Liver (tissue), 3 donors: ENCODE results near the gene AMER2.

Experiments
- CTCF ChIP-seq: fragments of 150-350 bp; IDR thresholded peaks from 2 replicates; pipeline ENCODE4 v1.5.1; 2017; ENCODE audit warnings: improper control_type of control experiment, low read depth, low read length; ENCODE audit not compliant: missing input control
- EGR1 ChIP-seq, 2 donors: IDR thresholded peaks; 2 replicates each; pipeline ENCODE4 v1.6.1; 2016 to 2018; ENCODE audit warnings: antibody characterized with exemption in 2 of 2, low read depth in 2 of 2
- FOXA1 ChIP-seq: IDR thresholded peaks from 2 replicates; pipeline ENCODE4 v1.6.1; 2016; ENCODE audit warnings: antibody characterized with exemption
- GABPA ChIP-seq, 2 donors: IDR thresholded peaks in 1 of 2; conservative IDR thresholded peaks in 1 of 2; 2 replicates each; pipeline ENCODE4 v1.6.1; 2016; ENCODE audit warnings: antibody characterized with exemption in 2 of 2, mild to moderate bottlenecking in 1 of 2, moderate library complexity in 1 of 2
- HNF4A ChIP-seq, 2 donors: conservative IDR thresholded peaks; 2 replicates each; pipeline ENCODE4 v1.6.1; 2016; ENCODE audit warnings: antibody characterized with exemption in 2 of 2, mild to moderate bottlenecking in 2 of 2
- JUND ChIP-seq, 2 donors: IDR thresholded peaks; 2 replicates each; pipeline ENCODE4 v1.6.1; 2016; ENCODE audit warnings: antibody characterized with exemption in 2 of 2
- MAX ChIP-seq: IDR thresholded peaks from 2 replicates; pipeline ENCODE4 v1.6.1; 2016; ENCODE audit warnings: antibody characterized with exemption
- RAD21 ChIP-seq, 2 donors: IDR thresholded peaks; 2 replicates each; pipeline ENCODE4 v1.6.1; 2016; ENCODE audit warnings: antibody characterized with exemption in 2 of 2, mild to moderate bottlenecking in 2 of 2
- REST ChIP-seq: IDR thresholded peaks from 2 replicates; pipeline ENCODE4 v1.6.1; 2016; ENCODE audit warnings: antibody characterized with exemption, mild to moderate bottlenecking
- SP1 ChIP-seq: IDR thresholded peaks from 2 replicates; pipeline ENCODE4 v1.6.1; 2018; ENCODE audit warnings: antibody characterized with exemption, mild to moderate bottlenecking
- TAF1 ChIP-seq: conservative IDR thresholded peaks from 2 replicates; pipeline ENCODE4 v1.6.1; 2016; ENCODE audit warnings: antibody characterized with exemption, mild to moderate bottlenecking
- YY1 ChIP-seq: IDR thresholded peaks from 2 replicates; pipeline ENCODE4 v1.6.1; 2016; ENCODE audit warnings: antibody characterized with exemption, mild to moderate bottlenecking
- ZBTB33 ChIP-seq: IDR thresholded peaks from 2 replicates; pipeline ENCODE4 v1.6.1; 2016; ENCODE audit warnings: antibody characterized with exemption
- donor health status: healthy.
- donor health status: healthy.

- TF ChIP-seq CTCF = no peak
- no peak for TF ChIP-seq EGR1 (IDR thresholded peaks at IDR 0.05; ENCODE audit: low read depth in 2 of 2)
- TF ChIP-seq HNF4A (conservative IDR thresholded peaks at IDR 0.05) = no peak
- TF ChIP-seq SP1 = no peak
- TF ChIP-seq GABPA (IDR thresholded peaks at IDR 0.05 in 1 of 2, conservative IDR thresholded peaks at IDR 0.05 in 1 of 2) = no peak
- TF ChIP-seq TAF1 = no peak
- TF ChIP-seq REST = no peak
- TF ChIP-seq JUND (IDR thresholded peaks at IDR 0.05) = no peak
- no peak for TF ChIP-seq YY1
- TF ChIP-seq MAX = no peak
- no peak for TF ChIP-seq RAD21 (IDR thresholded peaks at IDR 0.05)
- TF ChIP-seq FOXA1 = no peak
- TF ChIP-seq ZBTB33 = no peak
Measured at GRCh38 chr13:25204863-25205262, 32.8 kb upstream of the AMER2 start.
